Gastrocnemius medialis (tissue), 4 donors: ENCODE data around the gene SALL4.

Source experiments
- POLR2A ChIP-seq, 2 donors: fragments of 450-650 bp; IDR thresholded peaks; one replicate each; pipeline ENCODE4 v1.6.1; 2017; ENCODE audit warnings: antibody characterized with exemption in 2 of 2, mild to moderate bottlenecking in 2 of 2, moderate library complexity in 2 of 2
- TF ChIP-seq, protein P1 (sequence below), 5 experiments: fragments of 450-650 bp in 3 of 5; fragments of 200-600 bp in 2 of 5; sonication (generic) in 2 of 5; IDR thresholded peaks in 4 of 5; conservative IDR thresholded peaks in 1 of 5; 1 replicate in 4 of 5; 2 replicates in 1 of 5; pipeline ENCODE4 v1.5.1; 2016 to 2019; ENCODE audit warnings: antibody characterized with exemption in 5 of 5, mild to moderate bottlenecking in 3 of 5, moderate library complexity in 3 of 5

GRCh38 chr20:51749674-51750036, 52.7 kb downstream of the SALL4 start:
- TF ChIP-seq, protein P1, sequence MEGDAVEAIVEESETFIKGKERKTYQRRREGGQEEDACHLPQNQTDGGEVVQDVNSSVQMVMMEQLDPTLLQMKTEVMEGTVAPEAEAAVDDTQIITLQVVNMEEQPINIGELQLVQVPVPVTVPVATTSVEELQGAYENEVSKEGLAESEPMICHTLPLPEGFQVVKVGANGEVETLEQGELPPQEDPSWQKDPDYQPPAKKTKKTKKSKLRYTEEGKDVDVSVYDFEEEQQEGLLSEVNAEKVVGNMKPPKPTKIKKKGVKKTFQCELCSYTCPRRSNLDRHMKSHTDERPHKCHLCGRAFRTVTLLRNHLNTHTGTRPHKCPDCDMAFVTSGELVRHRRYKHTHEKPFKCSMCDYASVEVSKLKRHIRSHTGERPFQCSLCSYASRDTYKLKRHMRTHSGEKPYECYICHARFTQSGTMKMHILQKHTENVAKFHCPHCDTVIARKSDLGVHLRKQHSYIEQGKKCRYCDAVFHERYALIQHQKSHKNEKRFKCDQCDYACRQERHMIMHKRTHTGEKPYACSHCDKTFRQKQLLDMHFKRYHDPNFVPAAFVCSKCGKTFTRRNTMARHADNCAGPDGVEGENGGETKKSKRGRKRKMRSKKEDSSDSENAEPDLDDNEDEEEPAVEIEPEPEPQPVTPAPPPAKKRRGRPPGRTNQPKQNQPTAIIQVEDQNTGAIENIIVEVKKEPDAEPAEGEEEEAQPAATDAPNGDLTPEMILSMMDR (IDR thresholded peaks at IDR 0.05 in 4 of 5, conservative IDR thresholded peaks at IDR 0.05 in 1 of 5): no peak
- TF ChIP-seq POLR2A (IDR thresholded peaks at IDR 0.05): peak in 1 of 2 donors; percentile 28
